ENCODE results near the gene PGM5.

- no peak for TF ChIP-seq TAF1 (IDR thresholded peaks at IDR 0.05; ENCODE audit: borderline replicate concordance, low read depth, low read length)
- no peak for TF ChIP-seq POLR2A (IDR thresholded peaks at IDR 0.05; ENCODE audit: low read depth, low read length)
Observed at GRCh38 chr9:68558545-68558944, 202.1 kb downstream of the PGM5 start.
